ENCODE measurements around the gene PIGH. TPM values are rescaled to one million over a fixed set of nuclear protein-coding genes. Genes with fewer than 3 reads are reported as not detected.

The PIGH gene
- polyA plus RNA-seq, 1 donor from 2014 or later = 91.8 TPM

- no peak overlapping the region for H3K9ac ChIP-seq (ENCODE audit: low read length)
- H3K36me3 ChIP-seq (ENCODE audit: insufficient read depth, low read length) = peaks cover 4% of the 10 kb centered on the region
- H3K9me2 ChIP-seq (ENCODE audit: insufficient read depth, low read length) = no peaks in the 10 kb centered on the region
- H2AFZ ChIP-seq (ENCODE audit: low read depth, low read length) = no peak overlapping the region
- H3F3A ChIP-seq (ENCODE audit: insufficient read depth, low read length, poor library complexity, severe bottlenecking) = no peaks in the 10 kb centered on the region
- no peak overlapping the region for H3K27ac ChIP-seq (ENCODE audit: low read length)
- no peak overlapping the region for H3K4me2 ChIP-seq (ENCODE audit: low read length)
- no peaks in the 10 kb centered on the region for H3K9me3 ChIP-seq (ENCODE audit: low read length)
- no peaks in the 10 kb centered on the region for H3K79me2 ChIP-seq (replicated peaks; ENCODE audit: insufficient read depth, low read length)
- H3K27me3 ChIP-seq (ENCODE audit: insufficient read depth, low read depth, low read length) = no peaks in the 10 kb centered on the region
- TF ChIP-seq EP300 (conservative IDR thresholded peaks at IDR 0.05; ENCODE audit: poor library complexity, severe bottlenecking) (no peak), POLR2AphosphoS5 (IDR thresholded peaks at IDR 0.05) (no peak), EZH2 (IDR thresholded peaks at IDR 0.05; ENCODE audit: borderline replicate concordance, insufficient read depth, low read length, poor library complexity, severe bottlenecking) (no peak), RAD21 (conservative IDR thresholded peaks at IDR 0.05) (no peak), CTCF (IDR thresholded peaks at IDR 0.05; ENCODE audit: poor library complexity, severe bottlenecking) (no peak), SMC3 (conservative IDR thresholded peaks at IDR 0.05; ENCODE audit: poor library complexity) (no peak), MXI1 (conservative IDR thresholded peaks at IDR 0.05; ENCODE audit: poor library complexity, severe bottlenecking) (no peak), TAF1 (IDR thresholded peaks at IDR 0.05; ENCODE audit: low read depth) (no peak)
- TF ChIP-seq, protein P1, sequence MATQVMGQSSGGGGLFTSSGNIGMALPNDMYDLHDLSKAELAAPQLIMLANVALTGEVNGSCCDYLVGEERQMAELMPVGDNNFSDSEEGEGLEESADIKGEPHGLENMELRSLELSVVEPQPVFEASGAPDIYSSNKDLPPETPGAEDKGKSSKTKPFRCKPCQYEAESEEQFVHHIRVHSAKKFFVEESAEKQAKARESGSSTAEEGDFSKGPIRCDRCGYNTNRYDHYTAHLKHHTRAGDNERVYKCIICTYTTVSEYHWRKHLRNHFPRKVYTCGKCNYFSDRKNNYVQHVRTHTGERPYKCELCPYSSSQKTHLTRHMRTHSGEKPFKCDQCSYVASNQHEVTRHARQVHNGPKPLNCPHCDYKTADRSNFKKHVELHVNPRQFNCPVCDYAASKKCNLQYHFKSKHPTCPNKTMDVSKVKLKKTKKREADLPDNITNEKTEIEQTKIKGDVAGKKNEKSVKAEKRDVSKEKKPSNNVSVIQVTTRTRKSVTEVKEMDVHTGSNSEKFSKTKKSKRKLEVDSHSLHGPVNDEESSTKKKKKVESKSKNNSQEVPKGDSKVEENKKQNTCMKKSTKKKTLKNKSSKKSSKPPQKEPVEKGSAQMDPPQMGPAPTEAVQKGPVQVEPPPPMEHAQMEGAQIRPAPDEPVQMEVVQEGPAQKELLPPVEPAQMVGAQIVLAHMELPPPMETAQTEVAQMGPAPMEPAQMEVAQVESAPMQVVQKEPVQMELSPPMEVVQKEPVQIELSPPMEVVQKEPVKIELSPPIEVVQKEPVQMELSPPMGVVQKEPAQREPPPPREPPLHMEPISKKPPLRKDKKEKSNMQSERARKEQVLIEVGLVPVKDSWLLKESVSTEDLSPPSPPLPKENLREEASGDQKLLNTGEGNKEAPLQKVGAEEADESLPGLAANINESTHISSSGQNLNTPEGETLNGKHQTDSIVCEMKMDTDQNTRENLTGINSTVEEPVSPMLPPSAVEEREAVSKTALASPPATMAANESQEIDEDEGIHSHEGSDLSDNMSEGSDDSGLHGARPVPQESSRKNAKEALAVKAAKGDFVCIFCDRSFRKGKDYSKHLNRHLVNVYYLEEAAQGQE (IDR thresholded peaks at IDR 0.05; ENCODE audit: borderline replicate concordance) = no peak
- H4K20me1 ChIP-seq (ENCODE audit: insufficient read depth) = no peaks in the 10 kb centered on the region
- H3K4me3 ChIP-seq (ENCODE audit: low read length) = no peak overlapping the region
Observed at GRCh38 chr14:67557656-67558055, 42.4 kb downstream of the PIGH start.

DNA sequence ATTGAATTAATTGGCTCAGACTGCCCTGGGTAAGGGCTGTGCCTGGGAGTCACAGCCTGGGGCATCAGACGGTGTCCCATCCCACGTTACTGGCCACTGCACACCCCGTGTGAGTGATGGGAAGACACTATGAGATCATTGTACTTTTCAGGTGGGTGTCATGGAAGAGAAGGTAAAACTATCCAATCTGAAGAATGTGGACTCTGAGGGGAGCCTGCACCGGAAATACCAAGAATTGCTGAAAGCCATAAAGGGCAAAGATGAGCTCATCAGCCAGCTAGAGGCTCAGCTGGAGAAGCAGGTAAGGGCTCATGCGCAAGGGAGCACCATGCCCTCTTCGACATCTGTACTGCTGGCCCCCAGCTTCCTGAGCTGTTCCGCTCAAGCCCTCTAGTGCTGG, 43.0 kb downstream of the PIGH start:
- Histone ChIP-seq H3K27ac (ENCODE audit: low read length) (no peak overlapping the region), H3K9me2 (ENCODE audit: insufficient read depth, low read length) (no peaks in the 10 kb centered on the region), H3F3A (ENCODE audit: insufficient read depth, low read length, poor library complexity, severe bottlenecking) (no peaks in the 10 kb centered on the region), H3K4me3 (ENCODE audit: low read length) (no peak overlapping the region), H3K79me2 (replicated peaks; ENCODE audit: insufficient read depth, low read length) (no peaks in the 10 kb centered on the region), H3K27me3 (ENCODE audit: insufficient read depth, low read depth, low read length) (no peaks in the 10 kb centered on the region), H3K4me2 (ENCODE audit: low read length) (no peak overlapping the region), H3K9ac (ENCODE audit: low read length) (no peak overlapping the region), H3K36me3 (ENCODE audit: insufficient read depth, low read length) (peaks cover 4% of the 10 kb centered on the region), H3K9me3 (ENCODE audit: low read length) (no peaks in the 10 kb centered on the region), H2AFZ (ENCODE audit: low read depth, low read length) (no peak overlapping the region), H4K20me1 (ENCODE audit: insufficient read depth) (no peaks in the 10 kb centered on the region)
- TF ChIP-seq EP300 (conservative IDR thresholded peaks at IDR 0.05; ENCODE audit: poor library complexity, severe bottlenecking) (no peak), TAF1 (IDR thresholded peaks at IDR 0.05; ENCODE audit: low read depth) (no peak), CTCF (IDR thresholded peaks at IDR 0.05; ENCODE audit: poor library complexity, severe bottlenecking) (no peak), EZH2 (IDR thresholded peaks at IDR 0.05; ENCODE audit: borderline replicate concordance, insufficient read depth, low read length, poor library complexity, severe bottlenecking) (no peak), SMC3 (conservative IDR thresholded peaks at IDR 0.05; ENCODE audit: poor library complexity) (no peak), POLR2AphosphoS5 (IDR thresholded peaks at IDR 0.05) (no peak), RAD21 (conservative IDR thresholded peaks at IDR 0.05) (no peak), MXI1 (conservative IDR thresholded peaks at IDR 0.05; ENCODE audit: poor library complexity, severe bottlenecking) (no peak)
- TF ChIP-seq, protein P1 (IDR thresholded peaks at IDR 0.05; ENCODE audit: borderline replicate concordance) = no peak
